Ecto neural progenitor cell (in vitro differentiated cells): Measurements from ENCODE around the gene GCK.

Source experiments
- DNase-seq: peaks from one replicate; pipeline ENCODE4 v3.0.0-alpha.2; 2018; ENCODE audit warnings: low spot score

The GCK gene

DNA sequence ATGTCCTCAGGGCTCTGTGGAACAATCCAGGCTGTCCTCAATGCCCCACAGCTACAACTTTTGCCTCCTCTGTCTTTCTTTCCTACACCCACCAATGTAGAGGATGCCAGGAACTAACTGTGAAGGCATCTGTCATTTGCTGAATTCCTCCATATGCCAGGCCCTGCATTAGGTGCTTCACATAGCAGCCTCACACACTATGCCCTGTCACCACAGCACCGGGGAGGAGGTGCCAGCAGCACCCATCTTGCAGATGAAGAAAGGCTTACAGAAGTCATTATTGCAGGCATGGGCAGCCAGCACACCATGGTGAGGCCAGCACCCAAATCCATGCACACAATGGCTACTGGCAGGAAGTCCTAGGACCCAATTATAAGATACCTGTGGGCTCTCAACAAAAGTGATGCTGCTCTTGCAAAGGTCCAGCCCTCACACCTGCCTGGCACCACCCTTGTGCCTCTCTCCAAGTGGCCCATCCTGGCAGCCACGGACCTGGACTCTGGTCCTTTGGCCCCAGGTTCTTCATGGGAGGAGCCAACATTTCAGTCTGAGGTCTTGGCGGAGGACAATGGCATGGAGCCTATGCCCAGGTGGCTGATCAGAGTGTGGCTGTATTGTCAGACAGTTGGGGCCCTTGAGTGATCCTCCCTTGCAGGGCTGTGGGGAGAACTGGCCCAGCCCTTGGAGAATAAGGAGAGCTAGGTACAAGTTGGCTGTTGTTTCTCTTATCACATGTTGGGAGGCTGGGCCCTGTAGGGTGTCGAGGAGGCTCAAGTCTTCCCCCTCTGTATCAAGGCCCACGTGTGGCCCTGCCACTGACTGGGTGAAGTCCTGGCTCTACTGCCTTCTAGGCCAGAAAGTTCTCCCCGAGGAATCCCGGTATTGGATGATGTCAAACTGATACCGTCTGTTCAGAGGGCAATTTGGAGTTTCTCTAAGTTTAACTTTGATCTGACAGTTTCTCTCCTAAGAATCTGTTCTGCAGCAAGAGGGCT, 33.8 kb downstream of the GCK start:
- no peak for DNase-seq

DNA sequence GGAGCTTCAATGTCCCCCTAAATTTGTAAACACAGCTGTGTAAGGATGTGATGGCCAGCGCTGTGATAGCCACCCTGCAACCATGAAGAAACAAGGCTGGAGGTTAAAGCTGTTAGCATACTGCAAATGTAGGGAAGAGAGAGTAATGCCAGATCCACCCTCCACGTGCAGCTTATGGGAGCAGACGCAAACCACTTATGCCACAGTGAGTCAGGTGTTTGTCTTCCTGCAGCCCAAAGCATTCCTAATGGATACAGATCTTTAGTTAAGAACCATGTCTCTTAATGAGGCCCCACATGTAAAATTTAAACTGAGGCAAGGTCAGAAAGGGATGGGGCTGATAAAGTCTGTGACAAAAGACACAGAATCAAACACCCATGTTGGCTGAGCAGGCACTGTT, 34.5 kb downstream of the GCK start:
- DNase-seq: no peak

DNA sequence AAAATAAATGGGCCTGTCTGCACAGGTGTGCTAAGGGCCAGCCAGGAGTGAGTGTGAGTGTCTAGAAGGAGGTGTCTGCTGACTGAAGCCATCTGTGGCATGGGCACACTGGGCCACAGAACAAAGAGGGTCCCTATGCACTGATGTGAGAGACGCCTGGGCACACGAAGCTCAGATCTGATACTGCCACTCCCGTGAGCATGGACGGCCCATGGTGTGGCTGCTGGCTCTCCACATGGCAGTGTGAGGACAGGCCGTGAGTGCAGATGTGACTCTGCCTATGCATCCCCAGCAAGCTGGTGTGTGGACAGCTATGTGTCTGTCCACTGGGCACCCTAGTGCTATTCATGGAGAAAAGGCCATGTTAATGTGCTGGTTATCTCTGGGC, 35.3 kb downstream of the GCK start:
- DNase-seq: no peak

DNA sequence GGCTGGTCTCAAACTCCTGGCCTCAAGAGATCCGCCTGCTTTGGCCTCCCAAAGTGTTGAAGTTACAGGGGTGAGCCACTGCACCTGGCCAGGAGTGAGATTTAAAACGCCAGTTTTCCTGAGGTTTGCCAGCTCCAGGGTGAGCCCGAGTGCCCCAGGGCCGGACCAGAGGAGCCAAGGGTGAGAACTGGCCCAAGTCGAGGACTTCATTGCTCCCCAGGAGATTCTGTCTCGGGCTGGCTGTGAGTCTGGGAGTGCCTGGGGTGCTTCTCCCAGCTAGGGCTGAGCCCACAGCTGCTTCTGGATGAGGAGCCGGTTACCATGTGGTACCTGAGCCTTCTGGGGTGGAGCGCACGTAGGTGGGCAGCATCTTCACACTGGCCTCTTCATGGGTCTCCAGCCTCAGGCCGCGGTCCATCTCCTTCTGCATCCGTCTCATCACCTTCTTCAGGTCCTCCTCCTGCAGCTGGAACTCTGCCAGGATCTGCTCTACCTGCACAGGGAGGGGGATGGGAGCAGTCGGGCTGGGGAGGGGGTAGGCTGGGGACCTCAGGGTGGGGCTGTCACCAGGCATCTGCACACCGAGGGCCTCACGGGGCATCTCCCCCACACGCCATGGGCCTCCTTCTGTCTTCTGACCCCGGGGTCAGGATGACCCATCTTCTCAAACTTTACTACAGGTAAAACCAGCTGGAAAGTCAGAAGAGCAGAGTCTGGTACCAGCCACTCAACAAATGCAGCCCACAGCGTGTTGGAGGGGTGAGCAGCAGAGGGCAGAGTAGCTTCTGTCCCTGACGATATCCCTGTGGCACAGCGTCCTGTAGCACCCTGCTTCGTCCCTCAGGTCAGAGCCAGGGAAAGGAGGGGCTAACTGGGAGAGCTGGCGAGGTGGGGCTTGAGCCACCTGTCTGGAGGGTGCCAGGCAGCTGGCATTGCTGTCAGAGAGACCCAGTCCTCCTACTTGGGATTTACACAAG, 36.0 kb downstream of the GCK start:
- no peak for DNase-seq

DNA sequence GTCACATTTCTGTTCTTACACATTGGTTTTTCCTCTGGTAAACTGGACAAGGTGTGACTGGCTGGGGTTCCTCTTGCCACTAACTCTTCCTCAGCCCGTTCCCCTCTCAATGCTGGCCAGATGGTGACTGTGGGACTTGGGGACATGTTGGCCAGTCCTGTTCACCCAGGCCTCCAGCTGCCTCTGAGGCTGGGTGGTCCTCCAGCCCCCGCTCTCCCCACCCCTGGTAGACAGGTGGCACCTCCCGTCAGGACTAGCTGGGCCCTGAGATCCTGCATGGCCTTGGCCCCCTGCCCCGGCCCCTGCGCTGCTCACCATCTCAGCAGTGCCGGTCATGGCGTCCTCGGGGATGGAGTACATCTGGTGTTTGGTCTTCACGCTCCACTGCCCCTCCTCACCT, 37.3 kb downstream of the GCK start:
- DNase-seq: peak; percentile 27

DNA sequence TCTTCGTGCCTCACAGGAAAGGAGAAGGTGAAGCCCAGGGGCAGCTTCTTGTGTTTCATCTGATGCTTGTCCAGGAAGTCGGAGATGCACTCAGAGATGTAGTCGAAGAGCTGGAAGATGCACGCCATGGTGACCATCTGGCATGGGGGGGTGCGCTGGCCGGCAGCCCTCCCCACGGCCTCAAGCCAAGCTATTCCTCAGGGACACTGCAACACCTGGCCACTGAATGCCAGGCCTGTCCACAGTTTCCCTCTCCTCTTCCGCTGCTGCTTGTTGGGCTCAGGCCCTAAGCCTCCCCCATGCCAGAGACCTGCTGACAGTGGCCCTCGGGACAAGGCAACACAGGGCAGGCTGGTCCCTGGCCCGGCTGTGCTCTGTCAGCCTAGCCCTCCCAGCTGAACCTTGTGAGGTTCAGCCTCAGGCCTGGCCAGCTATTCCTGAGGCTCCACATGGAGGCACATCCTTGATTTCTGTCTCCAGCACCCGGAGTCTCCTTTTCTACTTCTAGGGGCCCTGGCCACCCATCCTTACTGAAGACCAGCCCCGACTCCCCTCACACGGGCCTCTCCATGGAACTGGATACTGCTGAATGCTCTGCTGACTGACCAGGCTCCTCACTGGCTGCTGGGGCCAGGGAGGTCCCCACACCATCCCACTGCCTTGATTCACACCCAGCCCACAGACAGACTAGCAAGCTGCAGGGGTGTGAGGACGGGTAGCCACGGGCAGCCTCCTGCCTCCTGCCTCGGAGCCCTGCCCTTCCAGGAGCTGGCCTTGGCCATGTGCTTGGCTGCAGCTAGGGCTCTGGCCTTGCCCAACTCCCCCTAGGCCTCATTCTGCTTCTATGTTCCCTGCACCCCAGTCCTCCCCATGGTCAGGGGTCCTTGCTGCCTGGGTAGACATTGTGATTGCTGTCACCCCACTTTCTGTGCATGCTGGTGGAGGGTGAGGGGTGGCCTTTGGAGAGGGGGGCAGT, 38.0 kb downstream of the GCK start:
- DNase-seq: peak; percentile 36

DNA sequence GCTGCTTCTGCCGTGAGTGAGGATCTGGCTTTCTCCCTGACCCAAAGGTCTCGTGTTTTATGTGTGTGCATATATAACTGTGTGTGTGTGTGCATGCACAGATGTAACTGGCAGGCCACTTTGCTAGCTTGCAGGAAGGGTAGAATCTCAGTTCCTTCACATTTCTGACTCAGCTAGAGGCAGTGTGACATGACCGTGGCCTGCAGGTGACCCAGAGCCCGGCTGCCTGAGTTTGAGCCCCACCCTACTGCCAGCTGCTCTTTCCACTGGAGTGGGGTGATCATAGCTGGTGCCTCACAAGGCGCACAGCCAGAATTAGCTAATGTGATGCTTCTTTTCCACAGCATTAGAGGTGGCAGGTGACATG, 38.8 kb downstream of the GCK start:
- DNase-seq: peak; percentile 32

DNA sequence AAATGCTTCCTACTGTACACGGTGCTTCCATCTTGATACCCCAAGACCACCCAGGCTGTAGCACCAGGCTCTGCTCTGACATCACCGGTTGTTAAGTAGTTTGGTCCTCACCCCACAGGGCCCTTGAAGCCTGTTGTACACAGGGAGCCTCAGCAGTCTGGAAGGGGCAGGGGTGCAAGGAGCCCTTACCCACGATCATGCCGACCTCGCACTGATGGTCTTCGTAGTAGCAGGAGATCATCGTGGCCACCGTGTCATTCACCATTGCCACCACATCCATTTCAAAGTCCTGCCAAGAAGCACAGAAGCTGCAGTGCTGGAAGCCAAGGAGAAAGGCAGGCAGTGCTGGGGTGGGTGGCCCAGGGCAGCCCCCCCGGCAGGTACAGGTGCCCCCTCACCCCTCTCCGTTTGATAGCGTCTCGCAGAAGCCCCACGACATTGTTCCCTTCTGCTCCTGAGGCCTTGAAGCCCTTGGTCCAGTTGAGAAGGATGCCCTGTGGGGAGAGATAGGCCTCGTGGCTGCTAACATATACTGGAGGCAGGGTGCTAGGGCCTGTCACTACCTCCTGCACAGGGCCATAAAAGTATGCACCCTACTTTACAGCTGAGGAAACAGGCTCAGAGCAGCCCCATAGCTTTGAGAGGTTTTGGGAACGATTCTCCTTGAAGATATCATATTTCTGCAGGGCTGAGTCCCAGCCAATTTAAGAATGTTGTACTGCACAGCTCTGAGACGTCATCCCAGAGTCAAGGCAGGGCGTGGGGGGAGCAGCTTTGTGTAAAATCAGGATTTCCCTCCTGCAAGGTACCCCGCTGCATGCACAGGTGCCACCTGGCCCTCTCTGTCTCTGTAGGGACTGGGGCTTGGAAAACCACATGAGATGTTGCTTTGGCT, 39.4 kb downstream of the GCK start:
- no peak for DNase-seq

DNA sequence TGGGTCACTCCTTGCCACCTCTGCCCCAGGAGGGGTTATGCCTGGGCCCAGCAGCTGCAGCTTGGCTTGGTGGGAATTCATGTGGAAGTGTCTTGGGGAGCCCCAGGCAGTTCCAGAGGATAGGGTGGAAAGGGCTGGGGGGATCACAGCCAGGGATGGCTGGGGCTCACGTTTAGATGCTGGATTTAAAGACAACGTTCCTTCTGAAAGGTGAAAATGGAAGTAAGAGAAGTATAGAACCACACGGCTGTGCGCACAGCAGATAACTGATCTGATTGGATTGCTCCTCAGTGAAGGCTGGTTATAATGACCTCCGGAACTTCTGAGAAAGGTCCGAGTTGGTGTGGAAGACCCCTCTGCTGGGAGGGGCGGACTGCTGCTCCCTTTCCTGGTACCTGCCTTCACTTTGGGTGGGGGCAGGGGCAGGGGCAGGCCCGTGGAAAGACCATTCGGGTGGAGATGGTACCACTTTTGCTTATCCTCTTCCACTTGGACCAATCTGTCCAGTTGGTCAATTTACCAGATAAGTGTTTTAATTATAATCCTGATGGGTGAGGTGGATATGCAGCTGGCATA, 40.2 kb downstream of the GCK start:
- peak; percentile 32 for DNase-seq

DNA sequence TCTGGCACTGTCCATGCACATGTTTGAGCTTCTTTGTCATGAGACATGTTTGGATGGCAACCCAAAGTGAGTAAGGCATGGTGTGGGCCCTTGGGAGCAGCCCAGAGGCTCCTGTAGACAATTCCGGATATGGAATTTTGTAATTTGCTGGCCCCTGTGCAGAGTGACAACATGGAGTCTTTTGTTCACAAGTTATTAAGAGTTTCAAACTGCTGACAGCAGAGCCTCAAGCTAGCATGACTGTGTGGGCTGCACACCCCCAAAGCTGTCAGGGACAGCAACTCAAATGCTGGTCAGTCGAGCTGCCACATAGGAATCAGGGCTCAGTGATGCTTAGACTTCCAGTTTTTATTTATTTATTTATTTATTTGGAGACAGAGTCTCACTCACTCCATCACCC, 41.1 kb downstream of the GCK start:
- peak; percentile 29 for DNase-seq

DNA sequence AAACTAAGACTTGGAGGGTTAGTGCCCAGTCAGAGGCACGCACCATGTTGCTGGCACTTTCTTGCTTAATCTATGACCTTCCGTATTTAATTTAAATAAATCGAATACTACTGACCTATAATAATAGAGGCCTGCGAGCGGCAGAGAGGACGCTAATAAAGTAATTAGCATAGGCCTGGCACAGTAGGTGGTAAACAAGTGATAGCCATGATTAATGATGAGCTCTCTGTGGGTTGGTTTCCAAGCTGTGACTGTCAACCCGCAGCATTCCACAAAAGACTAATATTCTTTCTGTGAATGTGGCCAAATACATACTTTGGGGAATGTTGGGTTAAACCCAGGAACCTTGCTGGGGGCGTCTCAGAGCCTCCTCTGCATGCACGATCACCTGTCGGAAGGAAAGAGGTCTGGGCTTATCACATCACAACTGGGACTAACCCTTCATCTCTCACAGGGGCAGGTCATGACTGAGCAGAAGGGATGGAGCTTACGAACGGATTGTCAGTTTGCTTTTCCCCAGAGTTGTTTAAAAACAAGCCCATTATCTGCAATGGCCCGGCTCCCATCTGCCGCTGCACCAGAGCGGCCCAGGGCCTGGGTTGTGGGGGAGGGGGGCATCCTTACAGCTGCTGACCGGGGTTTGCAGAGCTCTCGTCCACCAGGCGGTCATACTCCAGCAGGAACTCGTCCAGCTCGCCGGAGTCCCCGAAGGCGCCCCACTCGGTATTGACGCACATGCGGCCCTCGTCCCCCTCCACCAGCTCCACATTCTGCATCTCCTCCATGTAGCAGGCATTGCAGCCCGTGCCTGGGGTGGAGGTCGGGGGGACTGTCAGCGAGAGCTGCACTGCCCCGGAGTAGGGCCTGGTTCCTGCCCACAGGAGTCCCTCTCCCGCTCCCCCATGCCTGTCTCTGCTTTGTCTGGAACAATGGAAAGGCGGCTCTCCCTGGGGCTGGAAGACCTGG, 41.9 kb downstream of the GCK start:
- peak; percentile 57 for DNase-seq

DNA sequence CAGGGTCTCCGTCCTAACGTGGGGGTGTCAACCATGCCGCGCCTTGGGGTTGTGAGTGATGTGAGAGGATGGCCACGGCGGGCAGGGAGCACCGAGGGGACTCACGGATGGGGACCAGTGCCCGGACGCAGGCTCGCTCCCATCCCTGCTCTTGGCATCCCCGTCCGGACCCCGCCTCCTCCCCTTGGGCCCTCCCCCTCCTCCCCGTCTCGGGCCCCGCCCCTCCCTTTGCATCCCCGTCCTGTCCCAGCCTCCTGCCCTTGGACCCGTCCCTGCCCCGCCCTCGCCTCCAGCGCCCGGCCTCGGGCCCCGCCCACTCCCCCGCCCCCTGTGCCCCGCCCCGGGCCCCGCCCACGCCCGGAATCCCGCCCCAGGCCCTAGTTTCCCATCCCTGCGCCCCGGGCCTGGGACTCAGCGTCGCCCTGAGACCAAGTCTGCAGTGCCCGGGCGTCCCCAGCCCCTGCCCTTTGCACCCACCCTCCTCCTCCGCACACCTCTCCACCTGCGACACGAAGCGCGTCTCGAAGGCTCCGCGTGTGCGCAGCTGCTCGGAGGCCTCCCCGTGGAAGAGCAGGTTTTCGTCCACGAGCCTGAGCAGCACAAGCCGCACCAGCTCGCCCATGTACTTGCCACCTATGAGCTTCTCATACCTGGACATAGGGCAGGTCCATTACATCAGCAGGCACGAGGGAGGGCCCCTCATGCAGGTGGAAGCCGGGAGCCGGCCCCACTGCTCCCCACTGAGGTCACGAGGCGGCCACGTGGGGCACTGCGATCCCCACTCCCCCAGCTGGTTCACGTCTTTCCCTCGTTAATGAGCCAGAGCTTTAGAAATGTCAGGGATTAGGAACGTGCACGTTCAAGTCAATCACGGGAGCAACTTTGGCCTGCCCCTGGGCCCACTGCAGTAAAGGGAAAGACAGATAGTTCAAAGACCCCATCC, 43.0 kb downstream of the GCK start:
- DNase-seq: peak; percentile 93

DNA sequence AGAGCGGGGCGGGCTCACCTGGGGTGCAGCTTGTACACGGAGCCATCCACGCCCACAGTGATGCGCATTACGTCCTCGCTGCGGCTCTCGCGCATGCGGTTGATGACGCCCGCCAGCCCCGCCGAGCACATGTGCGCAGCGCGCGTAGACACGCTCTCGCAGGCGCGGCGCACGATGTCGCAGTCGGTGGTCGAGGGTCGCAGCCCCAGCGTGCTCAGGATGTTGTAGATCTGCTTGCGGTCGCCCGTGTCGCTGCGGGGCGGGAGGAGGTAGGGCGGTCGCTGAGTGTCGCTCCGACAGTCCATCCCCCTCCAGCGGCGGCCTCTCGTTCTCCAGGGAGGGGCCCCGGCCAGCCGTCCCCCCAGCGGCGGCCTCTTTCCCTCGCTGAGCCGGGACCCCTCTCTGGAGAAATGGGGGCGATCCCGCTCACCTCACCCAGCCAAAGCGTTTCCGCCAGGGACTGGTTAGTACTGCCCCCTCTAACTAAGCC, 43.7 kb downstream of the GCK start:
- peak; percentile 55 for DNase-seq

DNA sequence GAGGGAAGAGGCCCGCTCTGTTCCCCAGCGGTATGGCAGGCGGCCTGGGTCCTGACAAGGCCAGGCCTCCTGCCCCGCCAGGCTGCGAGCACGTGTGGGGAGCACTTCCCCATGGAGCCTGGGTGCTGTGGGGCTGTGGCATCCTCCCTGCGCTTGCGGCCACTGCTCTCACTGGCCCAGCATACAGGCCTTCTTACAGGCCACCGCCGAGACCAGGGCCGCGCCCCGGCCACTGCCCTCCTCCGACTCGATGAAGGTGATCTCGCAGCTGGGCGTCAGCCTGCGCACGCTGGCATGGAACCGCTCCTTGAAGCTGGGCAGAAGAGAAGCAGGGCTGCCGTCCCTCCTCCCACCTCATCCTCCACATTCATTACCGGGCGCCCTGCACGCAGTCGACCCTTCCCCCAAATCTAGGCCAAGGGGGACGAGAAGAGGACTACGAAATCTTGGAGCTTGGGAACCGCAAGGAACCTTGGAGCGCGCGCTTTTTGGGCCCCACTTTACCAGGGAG, 44.2 kb downstream of the GCK start:
- peak; percentile 44 for DNase-seq

DNA sequence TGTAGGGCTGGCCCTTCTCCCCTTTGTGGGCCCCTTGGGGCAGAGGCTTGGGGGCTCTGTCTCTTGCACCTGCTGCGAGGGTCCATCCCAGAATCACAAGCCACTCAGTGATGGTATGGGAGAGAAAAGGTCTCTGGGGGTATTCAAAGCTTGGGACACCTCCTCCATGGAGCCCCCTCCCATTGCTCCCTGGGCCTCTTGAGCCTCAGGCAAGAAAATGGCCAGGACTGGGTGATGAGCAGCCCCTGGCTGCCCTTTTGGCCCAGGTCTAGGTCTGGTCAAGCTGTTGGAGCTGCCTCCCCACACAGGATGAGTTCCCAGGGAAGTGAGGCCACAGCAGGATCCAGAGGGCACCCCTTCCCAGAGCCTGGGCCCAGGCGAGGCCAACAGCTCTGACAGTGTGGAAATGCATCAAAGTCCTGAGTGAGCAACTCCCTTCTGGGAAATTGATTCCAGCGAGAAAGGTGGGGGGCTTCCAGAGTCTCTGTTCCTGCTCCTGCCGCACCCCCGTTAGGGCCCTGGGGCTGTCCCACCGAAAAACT, 44.7 kb downstream of the GCK start:
- peak; percentile 30 for DNase-seq

DNA sequence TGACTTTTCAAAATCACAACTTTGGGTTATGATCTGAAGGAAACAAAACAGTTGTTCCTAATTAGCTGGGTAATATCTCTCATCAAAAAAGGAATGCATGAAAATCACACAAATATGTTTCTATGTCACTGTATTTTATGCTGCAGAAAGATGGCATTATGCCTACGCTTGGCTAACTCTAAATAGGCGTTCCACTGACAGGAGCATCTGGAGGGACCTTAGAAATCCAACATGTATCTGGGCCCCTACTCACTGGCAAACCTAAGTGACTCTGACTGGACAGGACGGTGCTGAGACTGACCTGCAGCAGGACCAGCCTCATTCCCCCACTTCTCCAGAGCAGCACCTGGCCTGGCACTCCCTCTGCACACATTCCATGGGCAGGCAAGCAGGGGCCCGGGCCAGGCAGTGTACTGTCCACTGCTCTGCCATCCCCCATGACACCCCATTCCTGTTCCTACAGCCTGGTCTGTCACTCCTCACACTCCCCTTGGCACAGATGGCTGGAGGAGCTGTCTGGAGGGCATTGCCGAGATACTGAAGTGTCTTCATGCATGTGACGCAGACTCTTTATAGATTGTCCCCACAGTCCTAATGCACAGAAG, 45.5 kb downstream of the GCK start:
- DNase-seq: no peak

DNA sequence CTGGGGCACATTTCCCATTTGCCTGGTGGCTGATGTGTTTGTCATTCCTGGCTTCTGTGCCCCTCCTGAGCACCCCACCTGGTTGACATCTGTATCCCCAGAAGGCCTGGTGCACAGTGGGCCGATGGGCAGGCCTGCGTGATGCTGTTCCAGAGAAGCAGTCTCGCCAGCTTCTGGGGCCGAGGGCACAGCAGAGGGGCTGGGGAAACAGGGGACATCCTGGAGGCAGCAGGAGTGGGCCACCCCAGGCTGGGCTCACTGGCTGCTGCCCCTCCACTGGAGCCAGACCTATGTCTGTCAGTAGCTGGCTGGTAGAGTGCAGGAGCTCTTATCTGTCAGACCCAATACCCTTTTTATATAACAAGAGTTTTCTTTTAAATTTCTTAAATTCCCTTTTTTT, 47.2 kb downstream of the GCK start:
- no peak for DNase-seq
